Measurements from ENCODE around the gene PCK1. TPM values are rescaled to one million over a fixed set of nuclear protein-coding genes. Genes with fewer than 3 reads are reported as not detected.

PCK1 gene
- total and polyA plus RNA-seq, 2 of the 13 experiments (the other 11 are each of a cell fraction or from before 2014, with no cell fraction given) = 6.5 to 12.6 TPM

DNA sequence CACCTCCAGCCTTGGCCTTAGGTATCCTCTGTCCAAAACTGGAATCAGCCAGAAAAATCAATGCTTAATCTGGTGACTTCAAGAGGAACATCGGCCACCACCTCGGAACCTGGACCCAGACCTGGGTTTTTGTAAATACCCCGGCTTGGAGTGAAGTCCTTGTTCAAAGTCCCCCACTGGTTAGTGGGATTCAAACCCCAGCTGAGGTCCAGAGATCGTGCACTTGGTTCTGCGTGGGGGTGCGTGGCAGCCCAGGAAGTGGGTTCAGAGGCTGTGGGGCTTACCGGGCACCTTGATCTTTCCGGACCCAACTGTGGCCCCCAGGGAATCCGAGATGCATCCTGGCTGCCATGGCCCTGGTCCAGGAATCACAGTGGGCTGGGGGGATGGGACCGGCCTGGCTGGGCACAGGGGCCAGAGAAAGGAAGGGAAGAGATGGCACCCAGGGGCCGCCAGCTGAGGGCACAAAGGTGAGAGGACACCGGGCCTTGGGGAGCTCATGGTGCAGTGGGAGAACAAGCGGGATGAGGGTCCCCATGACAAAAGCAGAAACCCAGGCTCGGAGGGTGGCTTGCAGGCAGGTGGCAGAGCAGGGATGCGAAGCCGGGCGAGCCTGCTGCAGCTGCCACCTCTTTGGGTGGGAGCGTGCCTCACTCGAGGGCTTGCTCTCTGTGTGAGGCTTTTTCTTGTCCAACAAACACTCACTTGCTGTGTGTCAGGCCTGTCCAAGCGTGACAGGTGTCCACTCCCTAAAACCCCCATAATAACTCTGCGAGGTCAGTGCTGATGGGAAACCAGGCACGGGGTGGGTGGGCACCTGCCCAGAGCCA lies 31.6 kb downstream of the PCK1 start:
- intact Hi-C loops (cut with micrococcal nuclease; ENCODE audit: unreplicated experiment) (loop anchor here (5.0 kb wide), 1 partner anchor 35 kb away; no protein-coding TSS in a partner anchor), in situ Hi-C loops (cut with HindIII; ENCODE audit: extremely low pct_ligation_motif_present, low pct_unique_long_range_greater_than_20kb) (loop anchor here (5.0 kb wide), 1 partner anchor 75 kb away; no protein-coding TSS in a partner anchor)
- H4K20me1 ChIP-seq (ENCODE audit: insufficient read depth, low read length) = no peaks in the 10 kb centered on the region
- no peaks in the 10 kb centered on the region for H3K79me2 ChIP-seq (ENCODE audit: insufficient read depth, low read length)
- FAIRE-seq = no peak
- no peak; the same call in 2 of the 3 replicates for ATAC-seq
- no peak overlapping the region for H2AFZ ChIP-seq (ENCODE audit: low read length)
- peaks cover 7% of the 10 kb centered on the region for H3K9me3 ChIP-seq (ENCODE audit: low read length)
- H3K27ac ChIP-seq (ENCODE audit: extremely low read length, insufficient read depth, low read length) = peak overlapping the region; percentile 68
- WGBS (ENCODE audit: low lambda C conversion rate) = 30% methylated on average over 22 of the region's 22 CpGs
- POLR2A ChIA-PET = interaction anchor here (0.6 to 3.1 kb wide), 6 partner anchors 9 to 34 kb away, joined by 3 to 16 read pairs (median 4); partner anchors contain the start of gene PCK1
- no peak for DNase-seq (ENCODE audit: low spot score)
- peak overlapping the region; percentile 39 for H3K4me2 ChIP-seq (ENCODE audit: low read depth, low read length)
- H3K9ac ChIP-seq (ENCODE audit: insufficient read depth, low read depth, low read length) = no peak overlapping the region
- H3K4me3 ChIP-seq (replicated peaks in 1 of 3; ENCODE audit: insufficient read depth in 1 of 3, low read depth in 2 of 3, low read length in 3 of 3) = peak overlapping the region in 1 of 3 experiments; percentile 15; a peak in 1 of 6 replicates
- peaks cover 0 to 4% of the 10 kb centered on the region in 2 experiments; a peak in 3 of 5 replicates for H3K27me3 ChIP-seq (ENCODE audit: control insufficient read depth in 1 of 2, insufficient read depth in 2 of 2, low read length in 2 of 2)
- BruUV-seq (replicated peaks) = no TSS peak
- CTCF ChIA-PET (ENCODE audit: low intra/inter-chr PET ratio, low total read pairs) = interaction anchor here (3.0 to 10.0 kb wide), 4 partner anchors 9 to 619 kb away, joined by 14 to 222 read pairs (median 172); partner anchors contain the start of gene CTCFL
- H3K4me1 ChIP-seq (ENCODE audit: insufficient read depth, low read length) = peaks cover 73% of the 10 kb centered on the region
- no peaks in the 10 kb centered on the region for H3K36me3 ChIP-seq (replicated peaks in 1 of 2; ENCODE audit: control insufficient read depth in 1 of 2, insufficient read depth in 2 of 2, low read length in 2 of 2)
- TF ChIP-seq ZNF710 (CRISPR knock-in tag; IDR thresholded peaks at IDR 0.05; ENCODE audit: borderline replicate concordance) = peak; percentile 41; the same call in 1 of the 2 replicates
- peak; percentile 70; the same call in 1 of the 2 replicates for TF ChIP-seq ZNF891 (CRISPR knock-in tag; IDR thresholded peaks at IDR 0.05)
- TF ChIP-seq KLF11 (CRISPR knock-in tag; IDR thresholded peaks at IDR 0.05) = no peak
- TF ChIP-seq XRCC5 (optimal IDR thresholded peaks at IDR 0.05; ENCODE audit: low read length) = peak; percentile 23
- TF ChIP-seq, protein P1, sequence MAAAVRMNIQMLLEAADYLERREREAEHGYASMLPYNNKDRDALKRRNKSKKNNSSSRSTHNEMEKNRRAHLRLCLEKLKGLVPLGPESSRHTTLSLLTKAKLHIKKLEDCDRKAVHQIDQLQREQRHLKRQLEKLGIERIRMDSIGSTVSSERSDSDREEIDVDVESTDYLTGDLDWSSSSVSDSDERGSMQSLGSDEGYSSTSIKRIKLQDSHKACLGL (CRISPR knock-in tag; IDR thresholded peaks at IDR 0.05) = 0 out of 2 replicates have a peak, but pooled peaks have one; percentile 15
- TF ChIP-seq ZNF276 (CRISPR knock-in tag; IDR thresholded peaks at IDR 0.05; ENCODE audit: low read depth) = 0 out of 2 replicates have a peak, but pooled peaks have one; percentile 23
- peak; percentile 93 for TF ChIP-seq ZMYM2 (CRISPR knock-in tag; IDR thresholded peaks at IDR 0.05)
- TF ChIP-seq ZNF543 (CRISPR knock-in tag; IDR thresholded peaks at IDR 0.05) = peak; percentile 78; the same call in 1 of the 2 replicates
- TF ChIP-seq ZNF605 (CRISPR knock-in tag; IDR thresholded peaks at IDR 0.05) = peak; percentile 75; the same call in 1 of the 2 replicates
- peak; percentile 75; the same call in 1 of the 2 replicates for TF ChIP-seq SRY (CRISPR knock-in tag; IDR thresholded peaks at IDR 0.05)
- peak; percentile 53; the same call in 1 of the 2 replicates for TF ChIP-seq ZMAT3 (CRISPR knock-in tag; conservative IDR thresholded peaks at IDR 0.05)
- peak; percentile 55; the same call in 1 of the 2 replicates for TF ChIP-seq ZNF274 (CRISPR knock-in tag; IDR thresholded peaks at IDR 0.05)
- peak in 1 of 2 experiments; percentile 21; a peak in 1 of 4 replicates for TF ChIP-seq NR2F1 (CRISPR knock-in tag; IDR thresholded peaks at IDR 0.05)
- TF ChIP-seq TBX2 (CRISPR knock-in tag; IDR thresholded peaks at IDR 0.05; ENCODE audit: borderline replicate concordance) = no peak
- TF ChIP-seq BCL3 (CRISPR knock-in tag; IDR thresholded peaks at IDR 0.05) = peak; percentile 88
- peak; percentile 87 for TF ChIP-seq HNF4A (CRISPR knock-in tag; IDR thresholded peaks at IDR 0.05)
- 0 out of 2 replicates have a peak, but pooled peaks have one; percentile 24 for TF ChIP-seq MEF2D (CRISPR knock-in tag; IDR thresholded peaks at IDR 0.05)
